K562 (cell line): ENCODE measurements around the gene NFATC2. TPM values are rescaled to one million over a fixed set of nuclear protein-coding genes. Genes with fewer than 3 reads are reported as not detected.

Experiments
- ATAC-seq: fragments of 200-7000 bp; cut with Tn5 transposase; 3 replicates; pipeline ENCODE4 v1.9.1; 2020; ENCODE audit warnings: moderate library complexity
- BruUV-seq: library from RNA; stranded (reverse); fragments of 400-500 nt; replicated peaks from 2 replicates; lab custom pipeline; 2021; lab: Mats Ljungman, UMichigan
- CTCF ChIA-PET: fragments of 300-600 bp; formaldehyde crosslinking; extraction: SDS; loops from one replicate; lab custom pipeline; 2021; ENCODE audit warnings: low intra/inter-chr PET ratio; lab: Yijun Ruan, JAX
- POLR2A ChIA-PET: fragments of 300-600, 350-650 bp; sonication (Branson Sonifier 250); formaldehyde crosslinking; extraction: SDS; loops from one replicate; lab custom pipeline; 2021; ENCODE audit warnings: antibody characterized with exemption, inconsistent platforms; lab: Yijun Ruan, JAX
- DNase-seq, 4 experiments: peaks; one replicate each; pipeline versions ENCODE4 v3.0.0 to v3.0.0-alpha.2; 2011 to 2018; ENCODE audit warnings: low spot score in 3 of 4, mixed read lengths in 3 of 4; ENCODE audit errors: extremely low read depth in 1 of 4
- FAIRE-seq: peaks from 2 replicates; lab custom pipeline; 2011; peaks lifted over from hg19 to GRCh38; lab: Jason Lieb, UNC
- H2AFZ ChIP-seq: 2 replicates; pipeline ENCODE4 v1.6.0; 2011; ENCODE audit warnings: low read depth, low read length, control low read depth, inconsistent platforms
- H3K27ac ChIP-seq: fragments of 200-600 bp; 3 replicates; pipeline ENCODE4 v1.8.0; 2011; ENCODE audit warnings: low read depth, mild to moderate bottlenecking, control low read depth, inconsistent platforms, low read length, moderate library complexity, mixed read lengths; ENCODE audit errors: extremely low read depth
- H3K27me3 ChIP-seq, 2 experiments: fragments of 300-600 bp in 1 of 2; 2 replicates in 1 of 2; 3 replicates in 1 of 2; pipeline versions ENCODE4 v1.6.0 to v1.8.0; 2011; ENCODE audit warnings: inconsistent platforms in 2 of 2, low read length in 2 of 2, mild to moderate bottlenecking in 1 of 2, mixed read lengths in 1 of 2, moderate library complexity in 1 of 2; ENCODE audit not compliant: control insufficient read depth in 2 of 2, insufficient read depth in 2 of 2
- H3K36me3 ChIP-seq: fragments of 300-600 bp; 3 replicates; pipeline ENCODE4 v1.8.0; 2011; ENCODE audit warnings: mild to moderate bottlenecking, low read length, inconsistent platforms; ENCODE audit not compliant: control insufficient read depth, insufficient read depth
- H3K4me1 ChIP-seq, 2 experiments: fragments of 200-600 bp in 1 of 2; replicated peaks in 1 of 2; 2 replicates in 1 of 2; 3 replicates in 1 of 2; pipeline versions ENCODE4 v1.5.1 to v1.8.0; 2011; ENCODE audit warnings: inconsistent platforms in 2 of 2, low read length in 2 of 2, mild to moderate bottlenecking in 1 of 2, mixed read lengths in 1 of 2, moderate library complexity in 1 of 2; ENCODE audit not compliant: control insufficient read depth in 2 of 2, insufficient read depth in 2 of 2
- H3K4me2 ChIP-seq: 2 replicates; pipeline ENCODE4 v1.6.1; 2011; ENCODE audit warnings: low read length, control low read depth, inconsistent platforms, mixed read lengths; ENCODE audit not compliant: insufficient read depth
- H3K4me3 ChIP-seq: fragments of 200-600 bp; sonication (generic), shearing (Covaris generic); 2 replicates; pipeline ENCODE4 v1.5.1; 2016; ENCODE audit warnings: control low read depth, inconsistent platforms
- H3K79me2 ChIP-seq: fragments of 200-600 bp; 3 replicates; pipeline ENCODE4 v1.8.0; 2011; ENCODE audit warnings: low read length, inconsistent platforms; ENCODE audit not compliant: control insufficient read depth, insufficient read depth
- H3K9ac ChIP-seq, 2 experiments: 2 replicates each; pipeline versions ENCODE4 v1.6.0 to v1.6.1; 2011; ENCODE audit warnings: low read depth in 2 of 2, low read length in 2 of 2, control low read depth in 1 of 2, inconsistent platforms in 1 of 2, mild to moderate bottlenecking in 1 of 2, mixed read lengths in 1 of 2; ENCODE audit not compliant: insufficient read depth in 1 of 2
- H3K9me1 ChIP-seq: one replicate; pipeline ENCODE4 v1.6.0; 2011; ENCODE audit warnings: inconsistent platforms, mild to moderate bottlenecking, low read length, moderate library complexity; ENCODE audit not compliant: control insufficient read depth, insufficient read depth
- H3K9me3 ChIP-seq: replicated peaks from 2 replicates; pipeline ENCODE4 v1.5.1; 2011; ENCODE audit warnings: low read depth, low read length, inconsistent platforms; ENCODE audit not compliant: control insufficient read depth, insufficient read depth
- H4K20me1 ChIP-seq: replicated peaks from 2 replicates; pipeline ENCODE4 v1.6.1; 2011; ENCODE audit warnings: low read length, inconsistent platforms, mixed read lengths; ENCODE audit not compliant: control insufficient read depth, insufficient read depth
- E2F4 ChIP-seq: sonication (generic); formaldehyde crosslinking; IDR thresholded peaks from 2 replicates; pipeline ENCODE4 v1.8.0; 2022; ENCODE audit warnings: mild to moderate bottlenecking, low read depth, missing genetic modification reagents
- ZNF263 ChIP-seq: sonication (generic); formaldehyde crosslinking; IDR thresholded peaks from 2 replicates; pipeline ENCODE4 v1.8.0; 2022; ENCODE audit warnings: mild to moderate bottlenecking, missing genetic modification reagents, borderline replicate concordance
- ZNF280A ChIP-seq: fragments of 450-650 bp; IDR thresholded peaks from 2 replicates; pipeline ENCODE4 v1.6.1; 2018; ENCODE audit warnings: mild to moderate bottlenecking, low read depth; ENCODE audit not compliant: partially characterized antibody
- ZNF717 ChIP-seq: fragments of 250-450 bp; sonication (Bioruptor Pico); IDR thresholded peaks from 2 replicates; pipeline ENCODE4 v1.5.0; 2021
- WGBS: fragments of 100-300 bp; shearing (Covaris generic); methylation state at CpG from one replicate; pipeline ENCODE4 v1.1.6; 2016; ENCODE audit warnings: low coverage, mixed read lengths; ENCODE audit not compliant: insufficient coverage; ENCODE audit errors: missing lambda C conversion rate; 5-methylcytosine and 5-hydroxymethylcytosine counted together
- in situ Hi-C: fragments of 300-500 bp; cut with MboI; formaldehyde crosslinking; loops from 4 replicates; pipeline ENCODE4 v1.15.0; 2018; ENCODE audit warnings: inconsistent platforms, mixed read lengths
- intact Hi-C: fragments of 100-400 bp; cut with micrococcal nuclease; formaldehyde crosslinking; loops from 2 replicates; pipeline ENCODE4 v1.14.2; 2022
- polyA plus RNA-seq, 8 experiments: library from polyadenylated mRNA; depleted of rRNA in 4 of 8; stranded (reverse) in 5 of 8; unstranded in 3 of 8; fragments of >200 nt; fragmentation: Nextera tagmentation in 2 of 8; fragmentation: Illumina TruSeq in 1 of 8; extraction: Ambion mirVana in 2 of 8; extraction: Trizol in 1 of 8; gene quantifications; 2 replicates each; pipeline versions ENCODE4 v1.2.1 to v1.2.3, GENCODE V29; 2011 to 2014; ENCODE audit warnings: inconsistent platforms in 1 of 8, missing spikeins in 1 of 8
- total RNA-seq, 7 experiments: library from RNA; depleted of rRNA in 6 of 7; stranded (reverse); fragments of >200 nt in 6 of 7; fragmentation: Illumina TruSeq in 2 of 7; extraction: Trizol in 2 of 7; gene quantifications; 2 replicates each; pipeline versions ENCODE4 v1.2.1 to v1.2.3, GENCODE V29; 2011 to 2021; ENCODE audit warnings: low replicate concordance in 1 of 7

The NFATC2 gene
- total and polyA plus RNA-seq, 9 of the 15 experiments (the other 6 are each of a cell fraction or from before 2014, with no cell fraction given) = 1.9 to 11.2 (median 3.0) TPM

GRCh38 chr20:51427651-51428291, 114.7 kb downstream of the NFATC2 start:
- DNase-seq (no peak), ATAC-seq (no peak), FAIRE-seq (no peak)
- Histone ChIP-seq H3K27ac (no peak overlapping the region), H3K9me1 (no peaks in the 10 kb centered on the region), H3K4me1 (peaks cover 0 to 5% of the 10 kb centered on the region in 2 experiments; a peak in 2 of 5 replicates), H2AFZ (no peak overlapping the region), H3K9me3 (no peaks in the 10 kb centered on the region), H3K4me3 (no peak overlapping the region), H3K79me2 (no peaks in the 10 kb centered on the region), H4K20me1 (no peaks in the 10 kb centered on the region; the same call in 1 of the 2 replicates), H3K36me3 (peaks cover 42% of the 10 kb centered on the region; the same call in 2 of the 3 replicates), H3K9ac (no peak overlapping the region; a peak in 1 of 4 replicates), H3K27me3 (no peaks in the 10 kb centered on the region), H3K4me2 (no peak overlapping the region)
- 91% methylated on average over 10 of the region's 14 CpGs for whole genome bisulfite sequencing
- no TSS peak for BruUV-seq
- intact Hi-C loops = no loop called here
- CTCF ChIA-PET = no interaction called here
- POLR2A ChIA-PET = no interaction called here
- in situ Hi-C loops = no loop called here
- TF ChIP-seq E2F4 (CRISPR knock-in tag) = no peak
- no peak for TF ChIP-seq ZNF280A
- TF ChIP-seq ZNF263 (CRISPR knock-in tag) = no peak
- no peak for TF ChIP-seq ZNF717 (CRISPR knock-in tag)
